ENCODE measurements around the gene CFAP53. TPM values are rescaled to one million over a fixed set of nuclear protein-coding genes. Genes with fewer than 3 reads are reported as not detected.

Gene CFAP53
- total and polyA plus RNA-seq, 2 donors (not counting 3 experiments of a cell fraction or from before 2014, with no cell fraction given) = 0.12 to 0.18 TPM

DNA sequence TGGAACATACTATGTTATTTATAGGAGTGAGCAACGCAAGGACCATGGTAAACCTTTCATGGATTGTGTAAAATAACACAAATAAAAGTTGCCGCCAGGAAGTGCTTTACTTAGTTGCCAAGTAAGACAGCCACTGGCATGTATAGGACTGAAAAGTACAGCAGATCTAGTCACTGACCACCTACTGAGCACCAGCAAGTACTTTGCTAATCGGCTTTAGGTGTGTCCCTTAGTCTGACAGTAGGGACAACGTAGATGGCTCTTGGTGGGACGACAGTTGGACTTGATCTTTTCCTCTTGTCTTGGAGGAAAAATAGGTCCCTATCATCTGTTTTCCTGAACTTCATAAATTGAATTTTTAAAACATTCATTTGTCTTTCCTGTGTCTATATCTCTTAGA is 34.8 kb upstream of the CFAP53 start:
- DNase-seq (ENCODE audit: low read depth, low spot score) (no peak), FAIRE-seq (no peak)
- TF ChIP-seq POLR2AphosphoS5 (IDR thresholded peaks at IDR 0.05; ENCODE audit: insufficient read depth, low read depth, low read length) = no peak
- no peak for TF ChIP-seq MYC (IDR thresholded peaks at IDR 0.05; ENCODE audit: low read depth, low read length)
- no peak for TF ChIP-seq FOS (IDR thresholded peaks at IDR 0.05; ENCODE audit: borderline replicate concordance, insufficient read depth, low read length)
- TF ChIP-seq, protein P1, sequence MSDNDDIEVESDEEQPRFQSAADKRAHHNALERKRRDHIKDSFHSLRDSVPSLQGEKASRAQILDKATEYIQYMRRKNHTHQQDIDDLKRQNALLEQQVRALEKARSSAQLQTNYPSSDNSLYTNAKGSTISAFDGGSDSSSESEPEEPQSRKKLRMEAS (IDR thresholded peaks at IDR 0.05; ENCODE audit: insufficient read depth, insufficient read length) = no peak
- TF ChIP-seq JUN (IDR thresholded peaks at IDR 0.05; ENCODE audit: borderline replicate concordance, insufficient read depth, insufficient read length, low read depth) = no peak
- TF ChIP-seq EZH2 (IDR thresholded peaks at IDR 0.05; ENCODE audit: borderline replicate concordance, low read depth, low read length, severe bottlenecking) = no peak
- TF ChIP-seq GATA2 (IDR thresholded peaks at IDR 0.05; ENCODE audit: insufficient read depth, insufficient read length, low read depth, low read length) = no peak
- no peak for TF ChIP-seq POLR2A (IDR thresholded peaks at IDR 0.05; ENCODE audit: low read depth, low read length)
- TF ChIP-seq, protein P2, sequence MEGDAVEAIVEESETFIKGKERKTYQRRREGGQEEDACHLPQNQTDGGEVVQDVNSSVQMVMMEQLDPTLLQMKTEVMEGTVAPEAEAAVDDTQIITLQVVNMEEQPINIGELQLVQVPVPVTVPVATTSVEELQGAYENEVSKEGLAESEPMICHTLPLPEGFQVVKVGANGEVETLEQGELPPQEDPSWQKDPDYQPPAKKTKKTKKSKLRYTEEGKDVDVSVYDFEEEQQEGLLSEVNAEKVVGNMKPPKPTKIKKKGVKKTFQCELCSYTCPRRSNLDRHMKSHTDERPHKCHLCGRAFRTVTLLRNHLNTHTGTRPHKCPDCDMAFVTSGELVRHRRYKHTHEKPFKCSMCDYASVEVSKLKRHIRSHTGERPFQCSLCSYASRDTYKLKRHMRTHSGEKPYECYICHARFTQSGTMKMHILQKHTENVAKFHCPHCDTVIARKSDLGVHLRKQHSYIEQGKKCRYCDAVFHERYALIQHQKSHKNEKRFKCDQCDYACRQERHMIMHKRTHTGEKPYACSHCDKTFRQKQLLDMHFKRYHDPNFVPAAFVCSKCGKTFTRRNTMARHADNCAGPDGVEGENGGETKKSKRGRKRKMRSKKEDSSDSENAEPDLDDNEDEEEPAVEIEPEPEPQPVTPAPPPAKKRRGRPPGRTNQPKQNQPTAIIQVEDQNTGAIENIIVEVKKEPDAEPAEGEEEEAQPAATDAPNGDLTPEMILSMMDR (IDR thresholded peaks at IDR 0.05; ENCODE audit: extremely low read depth in 1 of 2, insufficient read depth in 1 of 2, low read depth in 1 of 2, low read length in 2 of 2) = no peak
- H3K9ac ChIP-seq (replicated peaks; ENCODE audit: extremely low read depth, insufficient read depth, low read length) = no peak overlapping the region
- no TSS peak for BruUV-seq (replicated peaks)
- no peaks in the 10 kb centered on the region for H3K79me2 ChIP-seq (ENCODE audit: control insufficient read depth, insufficient read depth, low read length)
- H3K9me3 ChIP-seq (replicated peaks; ENCODE audit: control insufficient read depth, insufficient read depth, low read length) = no peaks in the 10 kb centered on the region
- H4K20me1 ChIP-seq (replicated peaks; ENCODE audit: control insufficient read depth, extremely low read depth, insufficient read depth, low read length) = no peaks in the 10 kb centered on the region
- H3K4me3 ChIP-seq (replicated peaks in 1 of 3; ENCODE audit: insufficient read depth in 1 of 3, low read depth in 1 of 3, low read length in 3 of 3) = no peak overlapping the region
- peaks cover 22 to 35% of the 10 kb centered on the region in 2 experiments for H3K27me3 ChIP-seq (ENCODE audit: control insufficient read depth in 2 of 2, insufficient read depth in 2 of 2, low read length in 2 of 2)
- no peak overlapping the region for H3K27ac ChIP-seq (ENCODE audit: insufficient read depth, low read depth, low read length)
- intact Hi-C loops (cut with micrococcal nuclease) (no loop called here), dilution Hi-C loops (cut with MboI; ENCODE audit: extremely low pct_ligation_motif_present, low sequenced_read_pairs) (no loop called here)
- no peaks in the 10 kb centered on the region for H3K4me1 ChIP-seq (ENCODE audit: control insufficient read depth, extremely low read depth, insufficient read depth, low read length)
- CTCF ChIA-PET = interaction anchor here (1.2 kb wide), 1 partner anchor 56 kb away, joined by 4 read pairs; no protein-coding TSS in a partner anchor
- H3K4me2 ChIP-seq (ENCODE audit: insufficient read depth, low read length) = no peak overlapping the region
- POLR2A ChIA-PET = no interaction called here
- H2AFZ ChIP-seq (ENCODE audit: low read depth, low read length) = no peak overlapping the region
- H3K36me3 ChIP-seq (ENCODE audit: control insufficient read depth in 2 of 2, extremely low read depth in 1 of 2, insufficient read depth in 2 of 2, low read length in 2 of 2) = no peaks in the 10 kb centered on the region
- H3K9me1 ChIP-seq (replicated peaks; ENCODE audit: control insufficient read depth, extremely low read depth, insufficient read depth, low read length) = no peaks in the 10 kb centered on the region
